Parathyroid adenoma (tissue), 2 donors: Measurements from ENCODE around the gene NDUFB7.
"Not testable (repeated sequence)": the region's sequence is repeated elsewhere in the genome, so short reads cannot be mapped to it uniquely, and the experiment has no call there.

Experiments used
- H2AFZ ChIP-seq: fragments of 300-600 bp; sonication (generic); one replicate; pipeline ENCODE4 v1.7.0; 2017; ENCODE audit warnings: antibody characterized with exemption, mild to moderate bottlenecking
- H3K27ac ChIP-seq: fragments of 300-600 bp; sonication (generic); one replicate; pipeline ENCODE4 v1.7.0; 2017
- H3K27me3 ChIP-seq: fragments of 300-600 bp; sonication (generic); one replicate; pipeline ENCODE4 v1.7.0; 2017; ENCODE audit warnings: low read length; ENCODE audit not compliant: control insufficient read depth, insufficient read depth
- H3K36me3 ChIP-seq: fragments of 300-600 bp; sonication (generic); one replicate; pipeline ENCODE4 v1.7.0; 2017; ENCODE audit warnings: low read length; ENCODE audit not compliant: control insufficient read depth, insufficient read depth
- H3K4me1 ChIP-seq: fragments of 300-600 bp; sonication (generic); one replicate; pipeline ENCODE4 v1.7.0; 2017; ENCODE audit warnings: control low read depth
- H3K4me2 ChIP-seq: fragments of 300-600 bp; sonication (generic); one replicate; pipeline ENCODE4 v1.7.0; 2017; ENCODE audit warnings: low read length
- H3K4me3 ChIP-seq: fragments of 300-600 bp; sonication (generic); one replicate; pipeline ENCODE4 v1.7.0; 2017; ENCODE audit warnings: low read depth, low read length
- H3K79me2 ChIP-seq: fragments of 300-600 bp; sonication (generic); one replicate; pipeline ENCODE4 v1.7.0; 2017; ENCODE audit warnings: control low read depth
- H3K9ac ChIP-seq: fragments of 300-600 bp; sonication (generic); one replicate; pipeline ENCODE4 v1.7.0; 2017; ENCODE audit warnings: mild to moderate bottlenecking
- H3K9me3 ChIP-seq: fragments of 300-600 bp; sonication (generic); one replicate; pipeline ENCODE4 v1.7.0; 2017; ENCODE audit warnings: low read length; ENCODE audit not compliant: control insufficient read depth
- TF ChIP-seq, protein P1 (sequence below): fragments of 300-600 bp; sonication (generic); IDR thresholded peaks from one replicate; pipeline ENCODE4 v1.7.0; 2017; ENCODE audit warnings: antibody characterized with exemption, mild to moderate bottlenecking
- donor health status: primary hyperparathyroidism.

Gene NDUFB7

DNA sequence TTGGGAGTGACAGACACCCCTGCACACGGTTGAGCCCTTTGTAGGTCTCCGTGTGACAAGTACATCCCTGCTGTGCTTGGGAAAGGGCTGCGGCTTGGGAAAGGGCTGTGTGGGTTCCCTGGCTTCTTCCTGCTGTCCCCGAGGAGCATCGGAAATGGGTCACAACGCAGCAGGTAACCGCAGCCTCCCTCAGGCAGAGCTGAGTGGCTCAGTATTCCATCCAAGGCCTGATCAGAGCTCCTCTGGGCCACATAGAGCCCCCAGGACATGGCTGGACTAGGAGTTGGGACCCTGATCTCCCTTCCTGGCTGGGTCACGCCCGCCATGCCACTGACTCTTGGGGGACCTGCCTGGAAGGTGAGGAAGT is 26.2 kb downstream of the NDUFB7 start:
- Histone ChIP-seq H3K27ac (peak overlapping the region; percentile 50), H3K4me3 (peak overlapping the region; percentile 13)

DNA sequence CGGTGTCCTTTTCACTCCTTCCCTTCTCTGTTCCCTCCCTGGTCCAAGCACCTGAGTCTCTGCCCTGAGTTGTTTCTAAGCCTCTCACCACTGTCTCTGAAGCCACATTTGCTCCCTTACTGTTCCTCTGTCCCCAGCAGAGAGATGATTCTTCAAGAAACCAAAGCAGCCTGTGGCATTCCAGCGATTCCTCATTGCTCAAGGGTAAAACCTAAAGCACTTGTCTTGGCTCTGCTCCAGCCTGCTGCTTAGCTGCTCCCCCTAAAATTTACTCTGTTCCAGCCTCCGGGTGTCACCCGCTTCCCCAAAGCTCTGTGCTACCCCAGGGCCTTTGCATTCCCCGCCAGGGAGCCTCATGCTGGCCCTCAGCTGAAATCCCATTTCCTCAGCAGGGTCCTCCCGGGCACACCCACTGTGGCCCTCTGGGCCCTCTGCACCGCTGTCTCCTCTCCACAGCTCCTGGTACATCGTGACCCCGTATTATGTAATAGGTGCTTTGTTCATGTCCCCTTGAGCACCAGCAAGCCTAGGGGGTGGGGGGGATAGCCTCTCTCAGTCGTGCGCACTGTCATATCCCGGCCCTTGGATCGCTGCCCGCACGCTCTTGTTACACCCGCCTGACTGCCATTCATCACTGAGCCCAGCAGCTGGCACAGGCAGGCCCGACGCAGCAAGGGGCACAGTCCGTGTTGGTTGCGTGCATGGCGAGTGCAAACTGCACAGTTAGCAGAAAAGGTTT is 26.7 kb downstream of the NDUFB7 start:
- Histone ChIP-seq H3K36me3 (no peaks in the 10 kb centered on the region), H3K4me3 (peak overlapping the region; percentile 13), H3K27me3 (no peaks in the 10 kb centered on the region), H3K79me2 (peaks cover 69% of the 10 kb centered on the region), H2AFZ (no peak overlapping the region), H3K9ac (no peak overlapping the region), H3K27ac (peak overlapping the region; percentile 50), H3K9me3 (no peaks in the 10 kb centered on the region), H3K4me1 (peaks cover 13% of the 10 kb centered on the region), H3K4me2 (peak overlapping the region; percentile 58)
- TF ChIP-seq, protein P1, sequence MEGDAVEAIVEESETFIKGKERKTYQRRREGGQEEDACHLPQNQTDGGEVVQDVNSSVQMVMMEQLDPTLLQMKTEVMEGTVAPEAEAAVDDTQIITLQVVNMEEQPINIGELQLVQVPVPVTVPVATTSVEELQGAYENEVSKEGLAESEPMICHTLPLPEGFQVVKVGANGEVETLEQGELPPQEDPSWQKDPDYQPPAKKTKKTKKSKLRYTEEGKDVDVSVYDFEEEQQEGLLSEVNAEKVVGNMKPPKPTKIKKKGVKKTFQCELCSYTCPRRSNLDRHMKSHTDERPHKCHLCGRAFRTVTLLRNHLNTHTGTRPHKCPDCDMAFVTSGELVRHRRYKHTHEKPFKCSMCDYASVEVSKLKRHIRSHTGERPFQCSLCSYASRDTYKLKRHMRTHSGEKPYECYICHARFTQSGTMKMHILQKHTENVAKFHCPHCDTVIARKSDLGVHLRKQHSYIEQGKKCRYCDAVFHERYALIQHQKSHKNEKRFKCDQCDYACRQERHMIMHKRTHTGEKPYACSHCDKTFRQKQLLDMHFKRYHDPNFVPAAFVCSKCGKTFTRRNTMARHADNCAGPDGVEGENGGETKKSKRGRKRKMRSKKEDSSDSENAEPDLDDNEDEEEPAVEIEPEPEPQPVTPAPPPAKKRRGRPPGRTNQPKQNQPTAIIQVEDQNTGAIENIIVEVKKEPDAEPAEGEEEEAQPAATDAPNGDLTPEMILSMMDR = no peak

More for the DNA sequence above, 26.2 kb downstream of the NDUFB7 start:
- Histone ChIP-seq H2AFZ (no peak overlapping the region), H3K27me3 (no peaks in the 10 kb centered on the region), H3K4me1 (peaks cover 17% of the 10 kb centered on the region), H3K79me2 (peaks cover 67% of the 10 kb centered on the region), H3K9ac (no peak overlapping the region), H3K4me2 (peak overlapping the region; percentile 58), H3K9me3 (no peaks in the 10 kb centered on the region), H3K36me3 (no peaks in the 10 kb centered on the region)
- TF ChIP-seq, protein P1 = no peak

DNA sequence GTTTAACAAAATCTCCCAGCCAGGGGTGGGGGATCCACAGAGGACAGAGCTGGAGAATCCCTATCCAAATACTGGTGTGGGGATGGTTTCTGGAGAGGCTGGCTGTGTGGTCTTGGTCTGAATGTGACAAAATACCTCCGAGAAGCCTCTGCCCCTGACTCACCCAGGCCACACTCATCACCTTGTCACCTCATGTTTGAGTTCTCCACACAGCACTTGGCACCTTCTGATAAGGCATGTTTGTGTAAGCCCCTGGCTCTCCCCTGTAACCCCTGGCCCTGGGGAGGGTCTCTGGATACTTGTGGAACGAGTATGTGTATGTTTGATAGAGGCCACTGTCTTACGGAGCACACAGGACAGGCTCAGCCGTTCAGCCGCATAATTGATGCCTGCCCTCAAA is 27.8 kb downstream of the NDUFB7 start:
- H3K9ac ChIP-seq = no peak overlapping the region
- TF ChIP-seq, protein P1 = no peak
- H3K27ac ChIP-seq = no peak overlapping the region
- peaks cover 10% of the 10 kb centered on the region for H3K4me1 ChIP-seq
- no peak overlapping the region for H3K4me3 ChIP-seq
- H3K36me3 ChIP-seq = no peaks in the 10 kb centered on the region
- no peak overlapping the region for H2AFZ ChIP-seq
- H3K4me2 ChIP-seq = no peak overlapping the region
- no peaks in the 10 kb centered on the region for H3K9me3 ChIP-seq
- H3K79me2 ChIP-seq = peaks cover 76% of the 10 kb centered on the region
- H3K27me3 ChIP-seq = no peaks in the 10 kb centered on the region

DNA sequence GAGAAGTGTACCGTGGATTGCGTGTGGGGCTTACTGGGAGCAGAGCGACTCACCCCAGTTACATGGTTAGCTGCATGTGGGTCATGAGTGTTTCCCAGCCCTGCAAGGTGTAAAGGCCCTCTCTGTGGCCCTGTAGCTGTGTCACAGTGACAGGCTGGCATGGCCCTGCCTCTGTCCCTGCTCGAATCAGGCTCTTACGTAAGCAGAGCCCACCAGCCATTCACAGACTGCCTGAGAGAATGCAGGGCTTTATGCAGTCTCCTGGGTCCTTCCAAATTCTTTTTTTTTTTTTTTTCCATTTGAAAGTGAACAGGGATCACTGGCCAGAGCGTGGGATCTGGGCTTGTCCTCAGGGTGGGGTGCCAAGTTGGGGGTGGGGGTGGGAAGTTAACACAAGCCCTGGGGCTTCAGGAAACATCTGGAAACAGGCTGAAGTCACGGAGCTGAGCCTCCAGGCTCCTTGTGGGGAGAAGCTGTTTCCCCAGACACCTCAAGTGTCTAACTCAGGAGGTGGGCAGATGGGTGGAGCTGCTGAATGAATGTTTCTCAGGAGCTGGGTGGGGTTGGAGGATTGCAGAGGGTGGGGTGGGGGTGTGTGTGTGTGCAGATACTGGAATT is 29.0 kb downstream of the NDUFB7 start:
- Histone ChIP-seq H3K4me1 (peaks cover 10% of the 10 kb centered on the region), H3K36me3 (no peaks in the 10 kb centered on the region)

DNA sequence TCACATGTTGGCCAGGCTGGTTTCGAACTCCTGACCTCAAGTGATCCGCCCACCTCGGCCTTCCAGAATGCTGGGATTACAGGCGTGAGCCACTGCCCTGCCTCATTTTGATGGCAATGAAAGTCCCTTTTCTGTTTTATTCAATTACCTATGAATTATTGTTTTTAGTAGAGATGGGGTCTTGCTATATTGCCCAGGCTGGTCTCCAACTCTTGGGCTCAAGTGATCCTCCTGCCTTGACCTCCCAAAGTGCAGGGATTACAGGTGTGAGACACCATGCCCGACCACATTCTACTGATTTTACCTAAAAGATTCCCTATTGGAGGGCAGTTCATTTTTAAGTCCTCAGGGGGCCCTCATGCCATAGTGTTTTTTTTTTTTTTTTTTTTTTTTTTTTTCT is 29.9 kb downstream of the NDUFB7 start:
- H3K4me3 ChIP-seq, H3K4me1 ChIP-seq, H3K9ac ChIP-seq: not testable (repeated sequence)

More for the DNA sequence above, 29.0 kb downstream of the NDUFB7 start:
- no peak overlapping the region for H3K4me3 ChIP-seq
- H3K79me2 ChIP-seq = peaks cover 72% of the 10 kb centered on the region
- H2AFZ ChIP-seq = no peak overlapping the region
- no peaks in the 10 kb centered on the region for H3K27me3 ChIP-seq
- TF ChIP-seq, protein P1 = no peak
- no peak overlapping the region for H3K4me2 ChIP-seq
- H3K9me3 ChIP-seq = no peaks in the 10 kb centered on the region
- H3K9ac ChIP-seq = no peak overlapping the region
- no peak overlapping the region for H3K27ac ChIP-seq

More for the DNA sequence above, 29.9 kb downstream of the NDUFB7 start:
- not testable (repeated sequence) for H3K9me3 ChIP-seq, H3K27me3 ChIP-seq, H3K36me3 ChIP-seq, H3K27ac ChIP-seq, H2AFZ ChIP-seq, H3K4me2 ChIP-seq
- peaks cover 70% of the 10 kb centered on the region for H3K79me2 ChIP-seq
